ENCODE measurements around the gene MXD1.
"Not testable (repeated sequence)": the region's sequence is repeated elsewhere in the genome, so short reads cannot be mapped to it uniquely, and the experiment has no call there.

Gene MXD1

DNA sequence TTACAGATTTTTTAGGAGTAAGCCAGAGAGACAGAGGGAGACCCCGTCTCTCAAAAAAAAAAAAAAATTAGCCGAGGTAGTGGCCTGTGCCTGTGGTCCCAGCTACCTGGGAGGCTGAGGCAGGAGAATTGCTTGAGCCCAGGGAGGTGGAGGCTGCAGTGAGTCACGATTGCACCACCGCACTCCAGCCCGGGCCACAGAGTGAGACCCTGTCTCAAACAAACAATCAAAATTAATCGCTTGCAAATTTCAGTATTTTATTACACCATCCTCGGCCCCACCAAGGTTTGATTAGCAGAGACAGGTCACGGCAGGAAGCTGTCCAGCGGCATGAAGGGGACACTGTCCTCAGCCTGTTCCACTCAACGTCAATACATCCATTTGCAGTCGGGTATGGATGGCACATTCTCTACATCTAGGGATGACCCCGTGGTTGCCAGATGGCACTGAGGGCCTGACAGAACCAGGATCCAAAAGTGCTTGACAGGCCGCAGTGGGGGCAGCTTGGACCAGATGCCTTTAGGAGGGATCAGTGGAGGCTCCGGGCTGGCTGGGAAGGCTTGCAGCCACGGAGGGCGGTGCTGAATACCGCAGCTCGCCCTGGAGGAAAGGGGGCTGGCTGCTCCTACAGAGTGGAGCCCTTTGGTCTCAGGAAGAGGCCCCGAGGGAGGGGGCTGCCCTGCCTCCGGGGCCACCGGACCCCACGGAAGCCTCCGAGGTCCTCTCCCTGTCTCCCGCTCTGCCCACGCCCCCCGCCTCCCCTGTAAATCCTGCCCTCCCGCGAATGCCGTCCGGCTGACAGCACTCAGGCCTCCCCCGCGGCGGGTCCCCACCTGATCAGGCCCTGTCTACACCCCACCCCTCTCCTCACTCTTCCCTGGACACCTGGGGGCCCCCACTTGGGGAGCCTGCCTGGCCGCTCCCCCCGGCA lies 33.4 kb downstream of the MXD1 start:
- H3K4me3 ChIP-seq (ENCODE audit: low read depth, low read length): no peak overlapping the region

DNA sequence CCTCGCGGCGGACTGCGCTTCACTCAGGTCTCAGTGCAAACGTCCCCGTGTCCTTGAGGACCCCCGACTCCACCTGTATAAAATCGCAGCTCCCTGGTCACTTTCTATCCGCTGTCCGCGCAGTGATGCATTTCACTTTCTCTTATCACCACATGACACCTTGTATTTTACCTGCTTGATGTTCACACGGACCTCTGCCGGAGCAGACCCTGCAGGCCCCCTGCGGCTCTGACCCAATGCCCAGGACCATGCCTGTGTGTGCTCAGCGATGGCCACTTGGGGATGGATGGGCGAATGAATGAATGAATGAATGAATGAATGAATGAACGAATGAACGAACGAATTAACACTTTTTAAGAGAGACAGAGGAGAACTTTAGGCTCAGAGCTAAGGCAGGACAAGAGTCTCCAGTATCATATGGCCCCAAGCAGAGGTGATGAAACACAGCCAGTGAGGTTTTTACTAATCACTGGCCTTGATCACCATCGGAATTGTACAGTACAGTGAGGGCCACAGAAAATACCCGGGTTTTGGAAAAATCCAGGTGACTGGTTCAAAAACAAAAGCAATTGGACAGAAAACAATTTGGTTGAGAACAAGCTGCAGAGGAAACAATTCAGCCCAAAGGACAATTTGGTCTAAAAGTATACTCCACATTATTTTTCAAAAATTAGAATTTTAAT lies 34.2 kb downstream of the MXD1 start:
- H3K4me3 ChIP-seq (ENCODE audit: low read depth, low read length): no peak overlapping the region
- TF ChIP-seq, protein P1, sequence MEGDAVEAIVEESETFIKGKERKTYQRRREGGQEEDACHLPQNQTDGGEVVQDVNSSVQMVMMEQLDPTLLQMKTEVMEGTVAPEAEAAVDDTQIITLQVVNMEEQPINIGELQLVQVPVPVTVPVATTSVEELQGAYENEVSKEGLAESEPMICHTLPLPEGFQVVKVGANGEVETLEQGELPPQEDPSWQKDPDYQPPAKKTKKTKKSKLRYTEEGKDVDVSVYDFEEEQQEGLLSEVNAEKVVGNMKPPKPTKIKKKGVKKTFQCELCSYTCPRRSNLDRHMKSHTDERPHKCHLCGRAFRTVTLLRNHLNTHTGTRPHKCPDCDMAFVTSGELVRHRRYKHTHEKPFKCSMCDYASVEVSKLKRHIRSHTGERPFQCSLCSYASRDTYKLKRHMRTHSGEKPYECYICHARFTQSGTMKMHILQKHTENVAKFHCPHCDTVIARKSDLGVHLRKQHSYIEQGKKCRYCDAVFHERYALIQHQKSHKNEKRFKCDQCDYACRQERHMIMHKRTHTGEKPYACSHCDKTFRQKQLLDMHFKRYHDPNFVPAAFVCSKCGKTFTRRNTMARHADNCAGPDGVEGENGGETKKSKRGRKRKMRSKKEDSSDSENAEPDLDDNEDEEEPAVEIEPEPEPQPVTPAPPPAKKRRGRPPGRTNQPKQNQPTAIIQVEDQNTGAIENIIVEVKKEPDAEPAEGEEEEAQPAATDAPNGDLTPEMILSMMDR (IDR thresholded peaks at IDR 0.05; ENCODE audit: low read depth, low read length): no peak

More for the DNA sequence above, 33.4 kb downstream of the MXD1 start:
- TF ChIP-seq, protein P1 (IDR thresholded peaks at IDR 0.05; ENCODE audit: low read depth, low read length): no peak

DNA sequence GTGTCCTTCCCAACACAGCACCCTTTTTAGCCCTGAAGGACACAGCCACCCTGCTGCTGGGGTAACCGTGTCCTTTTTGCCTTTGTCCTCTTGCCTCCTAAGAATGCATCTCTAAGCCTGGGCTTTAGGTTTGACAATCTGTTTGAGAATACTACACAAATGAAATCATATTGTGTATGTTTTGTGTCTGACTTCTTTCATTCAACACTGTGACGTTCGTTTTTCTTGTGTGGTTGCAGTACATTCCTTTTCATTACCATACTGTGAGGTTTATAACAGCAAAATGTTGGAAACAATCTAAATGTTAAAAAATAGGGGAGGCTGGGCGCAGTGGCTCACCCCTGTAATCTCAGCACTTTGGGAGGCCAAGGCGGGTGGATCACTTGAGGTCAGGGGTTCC lies 35.3 kb downstream of the MXD1 start:
- TF ChIP-seq, protein P1 (IDR thresholded peaks at IDR 0.05; ENCODE audit: low read depth, low read length): no peak
- H3K4me3 ChIP-seq (ENCODE audit: low read depth, low read length): no peak overlapping the region

DNA sequence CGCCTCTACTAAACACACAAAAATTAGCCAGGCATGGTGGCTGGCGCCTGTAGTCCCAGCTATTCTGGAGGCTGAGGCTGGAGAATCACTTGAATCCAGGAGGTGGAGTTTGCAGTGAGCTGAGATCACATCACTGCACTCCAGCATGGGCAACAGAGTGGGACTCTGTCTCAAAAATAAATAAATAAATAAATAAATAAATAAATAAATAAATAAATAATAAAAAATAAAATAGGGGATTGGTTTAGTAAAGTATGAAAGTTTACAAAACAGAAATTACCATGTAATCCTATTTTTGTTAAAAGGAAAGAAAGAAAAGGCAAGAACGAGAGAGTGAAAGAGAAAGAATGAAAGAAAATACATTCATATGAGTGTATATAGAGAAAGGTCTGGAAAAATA lies 35.8 kb downstream of the MXD1 start:
- H3K4me3 ChIP-seq (ENCODE audit: low read depth, low read length): not testable (repeated sequence)

DNA sequence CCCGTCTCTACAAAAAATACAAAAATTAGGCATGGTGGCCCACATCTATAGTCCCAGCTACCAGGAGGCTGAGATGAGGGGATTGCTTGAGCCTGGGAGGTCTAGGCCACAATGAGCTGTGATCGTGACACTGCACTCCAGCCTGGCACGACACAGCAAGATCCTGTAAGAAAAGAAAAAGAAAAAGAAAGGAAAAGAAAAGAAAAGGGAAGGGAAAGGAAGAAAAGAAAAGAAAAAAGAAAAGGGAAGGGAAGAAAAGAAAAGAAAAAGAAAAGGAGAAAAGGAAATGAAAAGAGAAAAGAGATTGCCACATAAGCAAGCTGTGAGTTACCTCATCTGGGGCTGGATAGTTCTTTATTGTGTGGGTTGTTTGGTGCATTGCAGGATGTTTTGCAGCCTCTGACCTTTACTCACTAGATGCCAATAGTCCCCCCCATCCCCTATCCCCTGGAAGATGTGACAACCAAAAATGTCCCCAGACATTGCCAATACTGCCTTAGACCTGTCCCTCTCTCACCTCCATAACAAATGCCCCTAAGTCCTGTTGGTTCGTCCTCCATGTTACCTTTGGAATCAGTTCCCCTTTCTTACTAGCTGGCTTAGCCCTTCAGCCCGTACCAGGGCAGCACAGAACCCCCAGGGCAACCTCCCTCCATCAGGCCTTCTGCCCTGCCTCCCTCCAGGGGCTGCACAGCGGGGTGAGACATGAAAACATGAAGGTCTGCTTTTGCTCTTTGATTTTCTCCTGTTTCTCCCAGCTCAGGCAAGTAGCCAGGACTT lies 37.6 kb downstream of the MXD1 start:
- no peak overlapping the region for H3K4me3 ChIP-seq (ENCODE audit: low read depth, low read length)
- TF ChIP-seq, protein P1 (IDR thresholded peaks at IDR 0.05; ENCODE audit: low read depth, low read length): no peak

DNA sequence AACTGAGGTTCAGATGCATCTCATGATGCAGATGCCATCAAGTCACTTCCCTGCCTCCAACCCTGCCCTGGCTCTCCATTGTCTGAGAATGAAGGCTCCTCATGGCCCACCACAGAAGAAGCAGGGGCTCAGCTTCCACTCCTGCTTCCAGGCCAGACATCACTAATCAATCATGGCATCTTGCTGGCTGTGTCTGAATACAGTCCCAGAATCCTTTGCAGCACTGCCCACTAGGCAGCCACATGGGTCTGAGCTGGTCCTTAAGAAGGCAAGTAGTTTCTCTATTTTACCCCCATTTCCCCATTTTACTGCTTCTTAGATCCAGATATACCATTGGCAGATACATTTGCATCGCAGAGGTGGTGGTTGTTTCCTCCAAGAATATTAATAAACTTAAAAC lies 39.2 kb downstream of the MXD1 start:
- H3K4me3 ChIP-seq (ENCODE audit: low read depth, low read length): no peak overlapping the region
- TF ChIP-seq, protein P1 (IDR thresholded peaks at IDR 0.05; ENCODE audit: low read depth, low read length): no peak

DNA sequence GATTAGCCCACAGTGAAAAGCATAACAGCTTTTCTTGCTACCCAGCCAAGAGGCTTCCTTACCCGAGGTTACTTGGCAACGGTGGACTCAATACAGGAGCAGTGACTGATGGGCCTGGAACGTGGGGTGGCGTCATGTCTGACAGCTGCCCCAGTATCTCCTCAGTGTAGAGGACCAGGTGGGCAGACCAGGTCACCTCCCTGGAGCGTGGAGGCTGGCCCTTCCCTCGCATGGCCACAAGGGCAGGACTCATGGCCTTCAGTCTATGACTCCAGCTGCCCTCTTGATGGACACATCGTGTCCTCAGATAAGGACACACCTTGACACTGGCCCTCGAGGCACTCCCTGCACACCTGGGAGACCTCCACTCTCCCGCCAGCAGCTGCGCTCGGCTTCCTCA lies 40.1 kb downstream of the MXD1 start:
- TF ChIP-seq, protein P1 (IDR thresholded peaks at IDR 0.05; ENCODE audit: low read depth, low read length): no peak
- H3K4me3 ChIP-seq (ENCODE audit: low read depth, low read length): no peak overlapping the region

Data from WI38 (cell line).